ENCODE data around the gene NHLH2.

NHLH2 gene

DNA sequence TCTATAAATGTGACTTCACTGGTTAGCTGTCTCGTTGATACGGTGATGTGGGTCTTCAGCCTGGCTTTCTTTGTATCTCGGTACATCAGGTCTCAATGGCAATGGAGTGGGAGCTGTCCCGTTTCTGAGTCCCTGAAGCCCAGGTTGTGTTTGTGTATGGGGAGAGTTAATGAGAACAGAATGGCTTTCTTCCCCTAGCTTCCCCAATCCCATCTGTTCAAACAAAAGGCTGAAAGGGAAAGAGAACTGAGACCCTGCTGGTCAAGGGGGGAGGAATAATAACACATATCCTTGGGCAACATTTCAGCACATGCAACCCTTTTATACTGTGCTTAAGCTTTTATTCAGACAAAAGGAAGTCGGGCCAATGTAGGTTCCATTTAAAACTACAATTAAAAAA, 44.0 kb downstream of the NHLH2 start:
- DNase-seq, result no peak

- DNase-seq, result no peak
These were observed 44.9 kb downstream of the NHLH2 start for GRCh38 chr1:115796036-115796435.

DNA sequence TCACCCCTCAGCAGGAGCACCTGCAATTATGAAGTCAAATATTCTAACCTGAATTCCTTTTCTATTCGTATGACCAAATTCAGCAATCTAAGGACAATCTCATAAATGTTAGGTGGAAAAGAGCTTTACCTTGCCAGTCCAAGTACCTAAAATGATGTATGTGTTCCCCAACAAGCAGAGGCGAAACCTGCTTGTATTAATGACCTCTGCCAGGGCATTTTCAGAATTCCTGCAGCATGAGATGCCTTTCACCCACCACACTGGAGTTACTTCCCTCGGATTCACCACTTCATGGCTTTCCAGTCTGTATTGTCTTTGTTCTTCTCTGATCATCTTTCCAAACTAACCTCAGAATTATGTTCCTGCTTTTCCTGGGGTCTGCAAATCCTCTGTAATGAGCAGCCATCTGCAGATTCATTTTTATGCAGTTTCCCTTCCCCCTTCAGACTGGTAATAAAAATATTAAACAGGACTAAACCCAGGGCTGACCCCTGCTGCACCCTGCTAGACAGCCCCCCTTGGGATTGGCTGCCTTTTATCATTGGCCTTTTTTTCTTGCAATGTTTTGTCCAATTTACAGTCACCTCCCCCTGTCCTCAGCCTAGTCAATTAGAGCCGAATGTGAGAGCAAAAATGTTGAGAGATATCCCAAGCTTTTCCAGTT, 45.8 kb downstream of the NHLH2 start:
- no peak for DNase-seq

GRCh38 chr1:115793162-115793561, 47.8 kb downstream of the NHLH2 start:
- DNase-seq, result no peak

- DNase-seq, result no peak
These were observed 49.1 kb downstream of the NHLH2 start for GRCh38 chr1:115791816-115792215.

DNA sequence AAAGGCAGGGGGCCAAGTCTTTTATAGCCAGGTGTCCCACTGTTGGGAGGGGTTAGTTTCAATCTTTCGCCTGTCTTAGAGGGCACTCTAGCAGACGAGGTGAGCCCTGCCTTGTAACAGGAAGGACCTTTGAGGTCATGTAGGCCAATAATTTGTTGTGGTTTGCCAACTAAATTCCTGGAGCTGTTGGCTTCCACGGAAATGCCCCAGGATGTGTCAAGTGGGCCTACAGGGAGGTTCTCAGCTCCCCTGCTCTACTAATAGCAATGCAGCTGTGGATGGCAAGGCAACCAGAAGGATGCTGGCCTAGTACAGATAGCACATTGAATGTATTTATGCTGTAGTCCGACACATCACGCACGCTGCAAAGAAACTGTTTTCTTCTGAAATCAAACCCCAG, 50.1 kb downstream of the NHLH2 start:
- DNase-seq, result no peak

GRCh38 chr1:115790356-115790755, 50.6 kb downstream of the NHLH2 start:
- no peak for DNase-seq

Data from NCI-H2081 treated with DMSO at 0.1 percent for 48 hours (cell line).